NOMO-1 (cell line): ENCODE data around the gene PLCB1.
"Not testable (repeated sequence)": the region's sequence is repeated elsewhere in the genome, so short reads cannot be mapped to it uniquely, and the experiment has no call there.

Experiments used
- DNase-seq, 2 experiments: peaks; one replicate each; lab custom pipeline; 2025; ENCODE audit not compliant: unreplicated experiment in 2 of 2; lab: John Stamatoyannopoulos, UW

PLCB1 gene

GRCh38 chr20:8155229-8155628 lies 23.2 kb downstream of the PLCB1 start:
- no peak for DNase-seq

GRCh38 chr20:8155812-8156211 lies 23.7 kb downstream of the PLCB1 start:
- DNase-seq: no peak

GRCh38 chr20:8156235-8157079 lies 24.4 kb downstream of the PLCB1 start:
- DNase-seq: peak in 1 of 2 experiments; percentile 17

GRCh38 chr20:8159217-8159616 lies 27.2 kb downstream of the PLCB1 start:
- not testable (repeated sequence) for DNase-seq

- peak; percentile 10 to 20 for DNase-seq
Observed at GRCh38 chr20:8161264-8162071, 29.4 kb downstream of the PLCB1 start.

- peak in 1 of 2 experiments; percentile 27 for DNase-seq
Observed at GRCh38 chr20:8162610-8163009, 30.5 kb downstream of the PLCB1 start.

GRCh38 chr20:8163543-8163942 lies 31.5 kb downstream of the PLCB1 start:
- no peak for DNase-seq

- DNase-seq: no peak
Observed at GRCh38 chr20:8166730-8167129, 34.7 kb downstream of the PLCB1 start.

GRCh38 chr20:8168785-8169288 lies 36.8 kb downstream of the PLCB1 start:
- no peak for DNase-seq

GRCh38 chr20:8170921-8171320 lies 38.9 kb downstream of the PLCB1 start:
- no peak for DNase-seq

GRCh38 chr20:8172191-8172590 lies 40.1 kb downstream of the PLCB1 start:
- DNase-seq: no peak

GRCh38 chr20:8175741-8176675 lies 43.9 kb downstream of the PLCB1 start:
- no peak for DNase-seq

- DNase-seq: no peak
Observed at GRCh38 chr20:8183526-8183925, 51.5 kb downstream of the PLCB1 start.

GRCh38 chr20:8187740-8188139 lies 55.7 kb downstream of the PLCB1 start:
- no peak for DNase-seq

- DNase-seq: no peak
Observed at GRCh38 chr20:8190043-8190880, 58.2 kb downstream of the PLCB1 start.

GRCh38 chr20:8194721-8195120 lies 62.7 kb downstream of the PLCB1 start:
- no peak for DNase-seq

GRCh38 chr20:8196096-8196495 lies 64.0 kb downstream of the PLCB1 start:
- no peak for DNase-seq

GRCh38 chr20:8200220-8200619 lies 68.2 kb downstream of the PLCB1 start:
- DNase-seq: no peak

GRCh38 chr20:8203366-8203765 lies 71.3 kb downstream of the PLCB1 start:
- no peak for DNase-seq

- no peak for DNase-seq
Observed at GRCh38 chr20:8205996-8206395, 73.9 kb downstream of the PLCB1 start.
